GM18873 (cell line): ENCODE data around the gene KIF16B.
A peak's percentile ranks its signal among the peaks of the same experiment; 100 is the strongest.

Experiments used
- ATAC-seq: cut with Tn5 transposase; IDR thresholded peaks from one replicate; pipeline ENCODE4 v1.9.1; 2021; ENCODE audit warnings: mild to moderate bottlenecking, moderate library complexity, moderate number of reproducible peaks; ENCODE audit not compliant: unreplicated experiment, low FRiP score

Gene KIF16B

GRCh38 chr20:16488086-16488485, 85.2 kb downstream of the KIF16B start:
- ATAC-seq, result no peak

- no peak for ATAC-seq
These were observed 86.7 kb downstream of the KIF16B start for GRCh38 chr20:16486532-16486931.

GRCh38 chr20:16485401-16485800, 87.8 kb downstream of the KIF16B start:
- no peak for ATAC-seq

- no peak for ATAC-seq
These were observed 90.2 kb downstream of the KIF16B start for GRCh38 chr20:16483024-16483423.

- no peak for ATAC-seq
These were observed 91.3 kb downstream of the KIF16B start for GRCh38 chr20:16481977-16482376.

- no peak for ATAC-seq
These were observed 93.6 kb downstream of the KIF16B start for GRCh38 chr20:16479666-16480065.

- no peak for ATAC-seq
These were observed 95.6 kb downstream of the KIF16B start for GRCh38 chr20:16477632-16478031.

- ATAC-seq, result peak; percentile 61
These were observed 97.2 kb downstream of the KIF16B start for GRCh38 chr20:16476032-16476431.

- no peak for ATAC-seq
These were observed 98.0 kb downstream of the KIF16B start for GRCh38 chr20:16475225-16475624.

GRCh38 chr20:16474363-16474762, 98.9 kb downstream of the KIF16B start:
- no peak for ATAC-seq

- ATAC-seq, result no peak
These were observed 101.0 kb downstream of the KIF16B start for GRCh38 chr20:16472045-16472872.

GRCh38 chr20:16469395-16469905, 103.8 kb downstream of the KIF16B start:
- ATAC-seq, result no peak

- ATAC-seq, result no peak
These were observed 110.5 kb downstream of the KIF16B start for GRCh38 chr20:16462711-16463110.

GRCh38 chr20:16459019-16459700, 114.1 kb downstream of the KIF16B start:
- no peak for ATAC-seq

- ATAC-seq, result no peak
These were observed 115.7 kb downstream of the KIF16B start for GRCh38 chr20:16457514-16457913.

GRCh38 chr20:16455324-16455723, 117.9 kb downstream of the KIF16B start:
- no peak for ATAC-seq

GRCh38 chr20:16451982-16452381, 121.3 kb downstream of the KIF16B start:
- ATAC-seq, result no peak

- ATAC-seq, result no peak
These were observed 122.2 kb downstream of the KIF16B start for GRCh38 chr20:16451001-16451400.

GRCh38 chr20:16446991-16447390, 126.3 kb downstream of the KIF16B start:
- no peak for ATAC-seq

GRCh38 chr20:16446246-16446645, 127.0 kb downstream of the KIF16B start:
- ATAC-seq, result no peak

- no peak for ATAC-seq
These were observed 127.8 kb downstream of the KIF16B start for GRCh38 chr20:16445482-16445881.
